ENCODE results near the gene RALGPS1.

- TF ChIP-seq CTCF (IDR thresholded peaks at IDR 0.05; ENCODE audit: low read depth, low read length, poor library complexity, severe bottlenecking) (no peak), EZH2phosphoT487 (IDR thresholded peaks at IDR 0.05; ENCODE audit: borderline replicate concordance, low read length) (no peak)
These were observed 278.2 kb downstream of the RALGPS1 start for GRCh38 chr9:127192744-127193143.

Data from DOHH2 (cell line).